Stimulated activated CD8-positive, alpha-beta memory T cell treated with anti-CD3 and anti-CD28 coated beads, Interleukin-7, amount 100 ng/mL, for 48 hours (primary cell): ENCODE results near the gene KREMEN2.

ENCODE experiments used
- DNase-seq, 2 donors: peaks; one replicate each; pipeline ENCODE4 v3.0.0-alpha.2; 2020; ENCODE audit warnings: low read depth in 1 of 2; ENCODE audit errors: extremely low read depth in 1 of 2

The KREMEN2 gene

DNA sequence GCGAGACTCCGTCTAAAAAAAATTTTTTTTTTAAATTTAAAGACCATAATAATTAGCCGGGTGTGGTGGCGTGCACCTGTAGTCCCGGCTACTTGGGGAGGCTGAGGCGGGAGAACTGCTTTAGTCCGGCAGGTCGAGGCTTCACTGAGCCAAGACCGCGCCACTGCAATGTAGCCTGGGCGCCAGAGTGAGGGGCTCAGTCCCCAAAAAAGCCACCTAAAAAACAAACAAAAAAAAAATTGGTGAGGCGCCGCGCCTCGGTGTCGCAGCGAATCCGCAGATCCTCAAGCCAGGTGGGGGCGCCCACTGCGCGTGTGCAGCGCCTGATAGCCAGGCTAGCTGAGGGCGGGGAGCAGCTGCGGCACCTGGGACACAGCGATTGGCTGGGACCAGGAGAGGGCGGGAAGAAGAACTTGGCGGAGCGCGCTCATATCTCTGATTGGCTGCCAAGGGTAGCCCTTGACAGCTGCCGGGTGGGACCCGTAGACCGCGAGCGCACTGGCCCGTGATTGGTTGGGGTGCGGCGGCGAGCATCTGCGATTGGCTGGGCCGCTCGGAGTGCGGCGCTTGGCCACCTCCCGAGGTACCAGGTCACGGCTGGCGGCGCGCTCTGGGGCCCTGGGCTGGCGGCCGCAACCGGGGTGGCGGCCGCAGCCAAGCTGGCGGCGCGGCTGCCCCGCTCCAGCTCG is 39.7 kb downstream of the KREMEN2 start:
- peak; percentile 93 to 98 for DNase-seq

DNA sequence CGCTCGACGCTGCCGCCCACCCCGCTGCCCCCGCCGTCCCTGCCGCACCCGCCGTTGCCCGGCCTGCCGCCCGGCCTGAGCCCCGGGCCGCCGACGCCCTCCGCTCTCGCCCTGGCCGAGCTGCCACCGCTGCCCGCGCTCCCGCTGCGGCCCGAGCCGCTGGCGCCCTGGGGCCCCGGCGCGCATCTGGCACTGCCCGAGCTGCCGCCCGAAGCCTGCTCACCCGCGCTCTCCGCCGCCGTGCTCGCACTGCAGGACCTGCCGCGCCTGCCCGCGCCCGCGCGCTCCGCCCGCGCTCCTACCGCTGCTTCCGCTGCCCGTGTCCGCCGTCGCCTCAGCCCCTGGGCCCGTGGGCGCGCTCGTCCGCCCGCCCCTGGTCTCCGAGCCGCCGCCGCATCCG is 40.2 kb downstream of the KREMEN2 start:
- no peak for DNase-seq

DNA sequence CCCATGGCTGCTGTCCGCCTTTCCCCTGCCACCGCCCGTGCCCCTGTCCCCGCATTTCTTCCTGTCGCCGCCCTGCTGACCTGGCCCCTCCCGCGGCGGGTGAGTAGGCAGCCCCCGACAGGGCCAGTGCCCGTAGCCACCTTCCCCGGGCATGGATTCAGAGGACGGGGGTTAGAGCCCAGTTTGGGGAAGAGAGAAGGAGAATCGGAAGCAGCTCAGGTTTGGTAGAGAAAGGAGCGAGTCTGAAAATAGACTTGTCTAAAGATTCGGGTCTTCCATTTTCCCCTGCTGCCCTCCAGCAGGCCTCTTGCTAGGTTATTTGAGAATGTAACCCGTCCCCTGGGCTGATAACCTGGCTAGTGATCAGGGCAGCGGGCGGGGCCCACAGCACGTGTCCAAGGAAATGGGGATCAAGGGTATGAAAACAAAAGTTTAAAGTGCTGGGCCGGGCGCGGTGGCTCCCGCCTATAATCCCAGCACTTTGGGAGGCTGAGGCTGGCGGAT is 40.8 kb downstream of the KREMEN2 start:
- DNase-seq = no peak

DNA sequence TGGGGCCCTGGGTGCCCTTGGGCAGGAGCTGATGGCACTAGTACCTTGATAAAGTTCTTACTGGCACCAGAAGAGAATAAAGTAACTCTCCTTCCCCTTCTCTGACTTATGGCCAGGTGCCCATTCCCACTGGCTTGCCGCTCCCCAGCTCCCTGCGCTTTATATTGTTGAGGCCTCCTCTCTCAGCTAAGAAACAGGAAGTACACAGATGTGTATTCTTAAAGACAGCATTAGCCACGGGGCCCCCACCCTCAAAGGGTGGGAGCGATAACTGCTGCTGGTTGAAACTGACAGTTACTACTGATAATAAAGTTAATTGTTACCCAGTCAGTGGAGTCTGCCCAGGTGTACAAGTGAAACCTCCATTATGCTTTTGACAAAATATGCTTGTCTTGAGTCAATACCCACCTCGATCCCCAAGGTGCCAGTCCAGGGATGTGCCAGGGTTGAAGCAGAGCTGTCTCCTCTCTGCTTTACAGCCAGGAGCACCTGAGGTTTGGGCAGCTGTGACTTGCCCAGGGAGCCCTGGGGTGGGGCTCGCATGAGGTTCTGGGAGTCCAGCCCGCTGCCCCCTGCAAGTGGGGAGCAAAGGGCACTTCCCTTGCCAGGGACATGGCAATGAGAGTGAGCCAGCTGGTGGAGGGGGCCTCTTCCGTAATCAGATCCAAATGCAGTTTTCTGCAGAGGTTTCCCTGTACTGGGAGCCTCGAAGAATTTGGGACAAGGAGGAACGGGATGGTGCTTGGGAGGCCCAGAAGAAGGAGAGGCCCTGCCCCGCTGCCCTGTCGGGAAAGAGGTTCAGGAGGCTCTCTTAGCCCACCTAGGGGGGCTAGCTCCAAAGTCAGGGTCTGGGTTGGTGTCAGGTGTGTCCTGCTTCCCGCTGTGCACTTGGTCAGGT is 43.2 kb downstream of the KREMEN2 start:
- DNase-seq = no peak

DNA sequence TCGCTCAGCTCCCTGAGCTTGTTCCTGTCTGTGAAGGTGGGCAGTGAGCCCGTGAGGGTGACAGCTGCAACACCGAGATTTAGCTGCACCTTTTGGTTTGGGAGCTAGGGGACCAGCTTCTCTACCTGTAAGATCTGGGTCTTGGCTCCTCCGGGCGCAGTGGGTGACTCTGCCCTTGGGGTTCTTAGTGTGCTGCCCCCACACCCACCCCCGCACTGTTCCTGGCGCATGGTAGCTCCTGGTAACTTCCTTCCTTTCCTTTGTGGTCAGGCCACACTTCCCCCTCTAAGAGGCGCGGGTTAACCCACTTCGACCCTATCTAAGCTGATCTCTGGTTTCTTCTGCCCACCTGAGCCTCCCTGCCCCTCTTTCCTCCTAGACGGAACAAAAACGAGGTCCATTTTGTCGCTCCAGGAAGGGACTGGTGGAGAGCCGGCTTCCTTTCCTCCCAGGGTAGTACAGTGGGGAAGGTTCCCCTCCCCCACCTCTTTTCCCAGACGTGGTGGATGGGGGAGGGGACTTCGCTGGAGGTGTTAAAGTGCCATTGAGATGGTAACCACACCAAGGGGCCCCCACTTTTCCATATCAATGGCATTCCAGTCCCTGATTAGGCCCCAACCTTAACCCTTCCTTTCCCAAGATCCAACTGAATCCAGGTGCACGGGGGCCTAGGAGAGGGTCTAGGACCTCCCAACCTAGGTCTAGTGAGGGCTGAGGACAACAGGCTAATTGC is 44.0 kb downstream of the KREMEN2 start:
- DNase-seq = no peak

DNA sequence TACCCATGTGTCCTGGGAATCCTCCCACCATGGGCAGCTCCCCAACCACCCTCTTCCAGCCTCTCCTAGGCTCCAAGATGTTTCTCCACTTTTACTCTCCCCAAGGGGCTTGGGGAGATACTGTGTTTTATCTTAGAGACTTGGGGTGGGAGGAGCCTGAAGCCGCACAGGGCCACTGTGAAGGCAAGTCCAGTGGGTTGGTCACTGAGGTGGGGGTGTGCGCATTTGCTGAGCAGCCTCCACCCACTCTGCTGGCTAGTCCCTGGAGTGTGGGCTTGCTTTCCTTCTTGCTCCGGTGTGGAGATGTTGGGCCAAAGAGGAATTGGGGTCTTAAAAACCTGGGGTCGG is 44.6 kb downstream of the KREMEN2 start:
- no peak for DNase-seq

DNA sequence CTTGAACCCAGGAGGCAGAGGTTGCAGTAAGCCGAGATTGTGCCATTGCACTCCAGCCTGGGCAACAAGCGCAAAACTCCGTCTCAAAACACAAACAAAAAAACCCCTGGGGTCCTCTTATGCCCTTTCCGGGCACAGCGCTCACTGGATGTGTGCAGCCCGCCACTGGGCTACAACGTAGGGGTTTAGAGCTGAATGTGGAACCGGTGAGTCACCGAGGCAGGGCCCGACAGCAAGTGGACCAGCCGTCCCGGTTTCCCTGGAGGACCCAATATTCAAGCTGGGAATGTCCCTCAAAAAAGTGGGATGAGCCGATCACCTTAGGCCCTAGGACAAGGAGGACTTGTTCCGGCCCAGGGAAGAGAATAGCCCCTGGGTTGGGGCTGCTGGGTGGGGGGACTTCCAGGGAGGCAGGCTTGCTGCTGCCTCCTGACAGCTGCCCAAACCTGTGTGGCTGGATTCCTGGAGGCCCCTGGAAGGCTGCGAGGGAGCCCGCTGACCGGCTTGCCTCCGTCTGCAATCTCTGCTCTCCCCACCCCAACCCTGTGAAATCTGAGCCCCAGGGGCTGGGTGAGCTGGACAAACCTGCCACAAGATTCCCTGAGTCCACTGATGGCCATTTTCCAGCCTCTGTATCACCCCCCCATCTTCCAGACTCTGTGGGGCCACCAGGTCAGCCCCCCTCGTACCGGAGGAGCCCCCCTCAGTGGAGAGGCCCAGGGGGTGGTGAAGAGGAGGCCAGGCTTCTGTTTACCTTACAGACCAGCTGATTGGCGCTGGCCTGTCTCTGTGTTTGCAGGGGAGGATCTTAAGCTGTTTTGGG is 45.7 kb downstream of the KREMEN2 start:
- no peak for DNase-seq

DNA sequence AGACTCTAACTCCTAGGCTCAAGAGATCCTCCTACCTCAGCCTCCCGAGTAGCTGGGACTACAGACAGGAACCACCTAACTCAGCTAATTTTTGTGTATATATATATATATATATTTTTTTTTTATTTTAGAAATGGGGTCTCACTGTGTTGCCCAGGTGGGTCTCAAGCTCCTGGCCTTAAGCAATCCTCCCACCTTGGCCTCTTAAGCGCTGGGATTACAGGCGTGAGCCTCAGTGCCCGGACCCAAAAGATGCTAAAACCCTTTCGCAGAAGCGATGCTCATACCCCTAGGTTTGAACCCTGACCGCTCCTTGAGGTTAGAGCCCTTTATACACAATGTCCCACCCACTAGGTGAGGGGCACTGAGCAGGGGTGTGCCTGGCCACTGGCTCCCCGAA is 46.4 kb downstream of the KREMEN2 start:
- DNase-seq = no peak

DNA sequence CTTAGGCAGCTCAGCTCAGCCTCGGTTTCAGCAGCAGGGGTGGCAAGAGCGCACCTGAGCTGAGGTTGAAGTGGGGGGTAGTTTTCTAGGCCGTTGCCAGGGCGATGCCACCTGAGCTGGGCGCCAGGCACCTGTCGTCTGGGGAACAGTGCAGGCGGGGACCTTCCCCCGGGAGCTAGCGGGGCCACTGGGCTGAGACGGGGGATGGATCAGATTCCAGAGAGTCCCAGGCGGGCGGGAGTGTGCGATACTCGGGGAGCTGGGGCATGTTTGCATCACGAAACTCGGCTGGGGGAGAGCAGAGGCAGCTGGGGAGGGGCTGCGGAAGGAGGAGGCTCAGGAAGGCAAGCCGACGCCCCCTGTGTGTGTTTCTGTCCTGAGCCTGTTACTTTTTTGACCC is 48.2 kb downstream of the KREMEN2 start:
- no peak for DNase-seq

DNA sequence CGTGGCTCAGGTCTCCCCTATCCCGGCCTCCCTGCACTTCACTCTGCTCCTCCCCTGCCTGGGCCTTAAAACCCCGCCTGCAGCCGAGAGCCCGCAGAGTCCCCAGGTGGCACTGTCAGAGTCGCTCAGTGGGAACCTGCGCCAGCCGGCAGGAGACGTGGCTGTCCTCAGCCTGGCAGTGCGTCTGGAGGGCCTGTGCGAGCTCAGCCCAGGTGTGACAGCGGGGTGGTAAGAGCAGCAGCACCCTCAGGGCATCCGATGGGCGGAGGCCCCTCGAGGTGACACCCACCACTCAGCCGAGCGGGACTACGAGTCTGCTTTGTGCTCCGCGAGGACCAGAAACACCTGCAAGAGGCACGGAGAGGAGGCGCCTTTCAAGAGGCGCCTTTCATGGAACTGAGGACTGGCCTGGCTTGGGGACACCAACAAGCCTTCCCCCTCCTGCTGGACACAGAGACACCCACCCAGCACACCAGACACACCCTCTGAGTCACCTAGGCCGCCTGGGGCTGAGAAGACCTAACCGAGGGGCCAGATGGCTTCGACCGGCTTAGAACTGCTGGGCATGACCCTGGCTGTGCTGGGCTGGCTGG is 48.8 kb downstream of the KREMEN2 start, which contains the start of gene CLDN9:
Gene CLDN9 (plus strand): TSS at position 96 of the 593 bp plus-strand sequence. CDS start 440 bp downstream, at position 536.
- no peak for DNase-seq

DNA sequence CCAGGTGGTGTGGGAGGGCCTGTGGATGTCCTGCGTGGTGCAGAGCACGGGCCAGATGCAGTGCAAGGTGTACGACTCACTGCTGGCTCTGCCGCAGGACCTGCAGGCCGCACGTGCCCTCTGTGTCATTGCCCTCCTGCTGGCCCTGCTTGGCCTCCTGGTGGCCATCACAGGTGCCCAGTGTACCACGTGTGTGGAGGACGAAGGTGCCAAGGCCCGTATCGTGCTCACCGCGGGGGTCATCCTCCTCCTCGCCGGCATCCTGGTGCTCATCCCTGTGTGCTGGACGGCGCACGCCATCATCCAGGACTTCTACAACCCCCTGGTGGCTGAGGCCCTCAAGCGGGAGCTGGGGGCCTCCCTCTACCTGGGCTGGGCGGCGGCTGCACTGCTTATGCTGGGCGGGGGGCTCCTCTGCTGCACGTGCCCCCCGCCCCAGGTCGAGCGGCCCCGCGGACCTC is 49.4 kb downstream of the KREMEN2 start:
- DNase-seq = no peak

DNA sequence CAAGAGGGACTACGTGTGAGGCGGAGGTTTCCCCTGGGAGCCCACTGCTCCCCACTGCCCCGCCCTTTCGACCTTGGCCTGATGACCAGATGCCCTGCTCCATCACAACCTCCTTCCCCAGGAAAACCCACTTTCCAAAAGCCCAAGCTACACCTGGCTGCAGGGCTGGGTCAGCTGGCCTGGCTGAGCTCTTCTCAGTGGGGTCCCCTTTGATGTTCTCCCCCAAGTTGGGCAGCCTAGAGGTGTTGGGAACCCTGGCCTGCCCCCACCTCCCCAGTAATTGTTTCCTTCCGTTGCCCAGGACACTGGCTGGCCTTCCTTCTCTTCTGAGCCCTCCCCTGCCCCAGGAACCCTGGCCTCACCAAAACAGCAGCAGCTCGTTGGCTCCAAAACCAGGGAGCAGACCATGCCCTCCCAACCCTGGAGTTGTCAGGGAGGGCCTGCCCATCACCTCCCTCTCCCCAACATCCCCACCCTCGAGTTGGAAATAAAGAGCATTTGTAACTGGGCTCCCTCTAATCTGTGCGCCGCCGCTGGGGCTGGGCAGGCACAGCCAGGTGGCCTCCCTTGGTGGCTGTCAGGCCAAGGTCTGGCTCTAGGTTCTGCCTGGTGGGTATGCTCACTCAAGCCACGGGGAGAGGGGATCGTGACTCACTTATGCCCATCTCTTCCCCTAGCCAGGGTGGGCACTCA is 50.1 kb downstream of the KREMEN2 start:
- DNase-seq = no peak

DNA sequence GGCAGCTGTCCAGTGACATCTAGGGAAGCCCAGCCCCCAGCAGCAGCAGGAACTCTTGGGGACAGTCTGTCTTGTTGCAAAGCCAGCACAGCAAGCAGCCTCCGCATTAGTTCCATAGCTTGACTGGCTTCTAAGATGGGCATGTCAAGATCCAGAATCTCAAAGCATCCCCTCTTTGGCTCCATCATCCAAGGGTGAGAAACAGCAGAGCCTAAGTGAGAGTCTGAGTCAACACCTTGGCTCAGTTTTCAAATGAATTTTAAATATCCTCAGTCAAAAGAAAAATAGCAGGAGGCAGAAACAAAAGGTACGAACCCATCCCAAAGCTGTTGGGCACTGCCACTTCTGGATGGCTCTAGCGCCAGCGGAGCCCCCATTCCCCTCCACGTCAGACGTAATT is 50.9 kb downstream of the KREMEN2 start:
- no peak for DNase-seq

DNA sequence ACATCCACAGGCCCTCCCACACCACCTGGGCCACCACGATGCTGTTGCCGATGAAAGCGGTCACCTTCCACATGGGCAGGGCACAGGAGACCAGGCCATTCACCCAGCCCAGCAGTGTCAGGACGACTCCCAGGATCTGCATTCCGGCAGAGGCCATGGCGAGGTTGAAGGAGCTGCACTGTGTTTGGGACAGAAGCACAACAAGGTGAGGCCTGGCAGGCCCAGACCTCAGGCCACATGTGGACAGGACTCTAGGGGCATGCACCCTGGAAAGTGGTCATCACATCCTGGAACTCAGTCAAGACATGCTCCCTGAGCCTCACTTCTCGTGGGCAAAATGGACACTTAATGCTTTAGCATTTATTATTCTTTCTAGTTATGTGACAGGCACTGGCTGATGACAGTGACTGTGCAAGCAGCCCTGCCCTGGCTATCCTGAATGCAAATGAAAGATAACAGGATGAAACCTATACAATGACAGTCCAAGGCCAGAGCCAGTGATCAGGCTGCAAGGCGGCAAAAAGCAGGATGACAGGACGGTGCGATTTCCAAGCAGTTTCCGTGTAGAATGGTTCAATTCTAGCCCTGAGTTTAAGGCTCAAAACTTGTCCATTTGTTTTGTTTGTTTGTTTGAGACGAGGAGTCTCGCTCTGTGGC is 51.9 kb downstream of the KREMEN2 start:
- no peak for DNase-seq

DNA sequence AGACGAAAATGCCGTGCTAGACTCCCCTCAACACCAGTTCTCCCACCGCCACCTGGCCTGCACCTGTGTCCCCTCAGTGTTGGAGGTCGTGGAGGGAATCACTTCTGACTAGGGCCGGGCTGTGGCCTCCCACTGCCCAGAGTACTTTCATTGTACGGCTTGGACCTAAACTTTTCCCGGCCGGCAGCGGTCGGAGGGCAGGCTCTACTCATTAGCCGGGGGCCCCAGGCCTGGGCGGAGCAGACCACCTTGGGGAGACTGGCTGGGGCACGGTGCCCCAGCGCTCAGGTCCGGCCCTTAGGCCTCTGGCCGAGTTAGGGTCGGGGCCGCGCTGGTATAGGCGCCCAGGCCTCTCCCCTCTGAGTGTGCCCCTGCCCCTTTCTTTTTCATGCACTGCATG is 53.3 kb downstream of the KREMEN2 start:
- DNase-seq = no peak
